ENCODE data around the gene GHR.

GHR gene

GRCh38 chr5:42423285-42424165 lies at the start of gene GHR:
Gene GHR (plus strand): TSS chr5:42423439. CDS start chr5:42565875, 142,436 bp downstream.
- DNase-seq: peak; percentile 11

GRCh38 chr5:42374679-42375273 lies 48.5 kb upstream of the GHR start:
- DNase-seq: no peak

GRCh38 chr5:42377496-42377895 lies 45.7 kb upstream of the GHR start:
- no peak for DNase-seq

GRCh38 chr5:42381973-42382372 lies 41.3 kb upstream of the GHR start:
- DNase-seq: no peak

- no peak for DNase-seq
Observed at GRCh38 chr5:42387563-42387962, 35.7 kb upstream of the GHR start.

GRCh38 chr5:42390115-42390514 lies 33.1 kb upstream of the GHR start:
- no peak for DNase-seq

- DNase-seq: no peak
Observed at GRCh38 chr5:42392917-42393316, 30.3 kb upstream of the GHR start.

GRCh38 chr5:42396111-42396510 lies 27.1 kb upstream of the GHR start:
- DNase-seq: no peak

GRCh38 chr5:42397267-42397666 lies 26.0 kb upstream of the GHR start:
- DNase-seq: no peak

GRCh38 chr5:42399702-42400101 lies 23.5 kb upstream of the GHR start:
- DNase-seq: no peak

GRCh38 chr5:42400474-42400873 lies 22.8 kb upstream of the GHR start:
- DNase-seq: no peak

- DNase-seq: no peak
Observed at GRCh38 chr5:42403236-42403635, 20.0 kb upstream of the GHR start.

- DNase-seq: no peak
Observed at GRCh38 chr5:42404366-42404765, 18.9 kb upstream of the GHR start.

GRCh38 chr5:42419294-42419693 lies 3.9 kb upstream of the GHR start:
- no peak for DNase-seq

- DNase-seq: no peak
Observed at GRCh38 chr5:42422656-42423280, 471 bp upstream of the GHR start.

- no peak for DNase-seq
Observed at GRCh38 chr5:42426016-42426415, 2.8 kb downstream of the GHR start.

GRCh38 chr5:42429694-42430093 lies 6.5 kb downstream of the GHR start:
- DNase-seq: no peak

GRCh38 chr5:42434047-42434724 lies 10.9 kb downstream of the GHR start:
- DNase-seq: no peak

- no peak for DNase-seq
Observed at GRCh38 chr5:42436051-42436450, 12.8 kb downstream of the GHR start.

GRCh38 chr5:42454216-42454995 lies 31.2 kb downstream of the GHR start:
- no peak for DNase-seq

GRCh38 chr5:42461033-42461432 lies 37.8 kb downstream of the GHR start:
- no peak for DNase-seq

- DNase-seq: no peak
Observed at GRCh38 chr5:42461507-42461906, 38.3 kb downstream of the GHR start.

GRCh38 chr5:42462083-42462482 lies 38.8 kb downstream of the GHR start:
- no peak for DNase-seq

Data from CD4-positive, alpha-beta T cell treated with Interleukin-12 subunit alpha and Interleukin-12 subunit beta, for 1 hour (primary cell).